Caco-2 (cell line): ENCODE results near the gene IRAK1. TPM values are rescaled to one million over a fixed set of nuclear protein-coding genes. Genes with fewer than 3 reads are reported as not detected.

Experiments
- BruUV-seq: library from RNA; stranded (reverse); fragments of 400-500 nt; replicated peaks from 2 replicates; lab custom pipeline; 2021; lab: Mats Ljungman, UMichigan
- CTCF ChIA-PET: fragments of 300-600 bp; sonication (Branson Sonifier 250); formaldehyde crosslinking; loops from one replicate; lab custom pipeline; 2022; ENCODE audit warnings: antibody characterized with exemption; lab: Charles Lee
- POLR2A ChIA-PET: fragments of 300-600 bp; sonication (Branson Sonifier 250); formaldehyde crosslinking; loops from one replicate; lab custom pipeline; 2022; ENCODE audit warnings: antibody characterized with exemption; lab: Charles Lee
- DNase-seq, 2 experiments: peaks; one replicate each; pipeline versions ENCODE4 v3.0.0 to v3.0.0-alpha.2; 2020 to 2022
- H3K27me3 ChIP-seq: replicated peaks from 2 replicates; pipeline ENCODE4 v1.6.0; 2011; ENCODE audit warnings: low read length; ENCODE audit not compliant: control insufficient read depth, insufficient read depth
- H3K36me3 ChIP-seq: 2 replicates; pipeline ENCODE4 v1.5.1; 2011; ENCODE audit warnings: low read length; ENCODE audit not compliant: control insufficient read depth, insufficient read depth
- H3K4me1 ChIP-seq: fragments of 250-450 bp; sonication (Bioruptor Pico); 2 replicates; pipeline ENCODE4 v1.5.1; 2020; ENCODE audit warnings: mild to moderate bottlenecking
- H3K4me3 ChIP-seq: 2 replicates; pipeline ENCODE4 v1.5.1; 2011; ENCODE audit warnings: low read depth, mild to moderate bottlenecking, control low read depth, low read length
- H3K9me3 ChIP-seq: fragments of 250-450 bp; sonication (Bioruptor Pico); 2 replicates; pipeline ENCODE4 v1.5.1; 2020; ENCODE audit warnings: mild to moderate bottlenecking, moderate library complexity
- H3K27ac Mint-ChIP-seq: one replicate; pipeline ENCODE4 v1.8.0; 2022; ENCODE audit warnings: mixed read lengths; ENCODE audit not compliant: unreplicated experiment
- H3K27me3 Mint-ChIP-seq: one replicate; pipeline ENCODE4 v1.8.0; 2022; ENCODE audit warnings: mixed read lengths; ENCODE audit not compliant: insufficient read depth, unreplicated experiment
- H3K36me3 Mint-ChIP-seq: one replicate; pipeline ENCODE4 v1.8.0; 2022; ENCODE audit warnings: mild to moderate bottlenecking, mixed read lengths; ENCODE audit not compliant: insufficient read depth, unreplicated experiment
- H3K4me1 Mint-ChIP-seq: one replicate; pipeline ENCODE4 v1.8.0; 2022; ENCODE audit warnings: low read depth, mixed read lengths; ENCODE audit not compliant: unreplicated experiment
- H3K4me3 Mint-ChIP-seq: one replicate; pipeline ENCODE4 v1.8.0; 2022; ENCODE audit warnings: mild to moderate bottlenecking, moderate library complexity, mixed read lengths; ENCODE audit not compliant: unreplicated experiment
- H3K9me3 Mint-ChIP-seq: one replicate; pipeline ENCODE4 v1.8.0; 2022; ENCODE audit warnings: mixed read lengths; ENCODE audit not compliant: unreplicated experiment
- CTCF ChIP-seq, 2 experiments: fragments of 200-600 bp in 1 of 2; IDR thresholded peaks; 1 replicate in 1 of 2; 2 replicates in 1 of 2; pipeline versions ENCODE4 v1.5.1 to v1.8.0; 2011 to 2022; ENCODE audit warnings: antibody characterized with exemption in 1 of 2, control low read depth in 1 of 2, inconsistent platforms in 1 of 2, low read depth in 1 of 2, low read length in 1 of 2, mild to moderate bottlenecking in 1 of 2, moderate library complexity in 1 of 2; ENCODE audit not compliant: insufficient read depth in 1 of 2, severe bottlenecking in 1 of 2, unreplicated experiment in 1 of 2
- intact Hi-C: fragments of 100-400 bp; cut with micrococcal nuclease; formaldehyde crosslinking; loops from one replicate; pipeline ENCODE4 v1.10.0; 2022; ENCODE audit not compliant: unreplicated experiment
- microRNA-seq: library from miRNA; unstranded; fragments of <30 nt; microRNA quantifications from one replicate; pipeline ENCODE4 v1.2.0, GENCODE V29; 2022
- total RNA-seq: library from RNA; stranded (reverse); gene quantifications from 2 replicates; pipeline ENCODE4 v1.2.3, GENCODE V29; 2022

IRAK1 gene
- total RNA-seq, 1 experiment from 2014 or later, result 119 TPM

DNA sequence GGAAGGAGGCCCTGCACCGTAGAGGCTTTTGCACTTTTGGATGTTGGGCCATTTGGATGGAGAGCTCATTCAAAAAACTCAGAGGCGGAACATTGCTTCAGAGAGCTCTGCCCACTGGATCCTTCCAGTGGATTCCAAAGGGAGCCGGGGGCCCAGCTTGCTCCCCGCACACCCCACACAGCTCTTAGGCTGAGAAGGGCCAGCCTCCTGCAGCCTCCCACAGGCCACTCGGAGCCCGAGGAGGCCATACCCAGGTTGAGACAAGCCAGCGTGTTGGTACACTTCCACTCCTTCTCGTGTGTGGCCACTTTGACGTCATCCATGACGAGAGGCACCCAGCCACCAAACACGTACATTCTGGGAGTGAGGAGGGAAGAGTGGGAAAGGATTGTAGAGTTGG, 58.4 kb downstream of the IRAK1 start:
- Mint-ChIP-seq H3K27ac (no peak overlapping the region), H3K9me3 (no peaks in the 10 kb centered on the region), H3K36me3 (peaks cover 45% of the 10 kb centered on the region), H3K4me3 (no peak overlapping the region), H3K4me1 (no peaks in the 10 kb centered on the region), H3K27me3 (no peaks in the 10 kb centered on the region)
- ChIA-PET POLR2A (no interaction called here), CTCF (no interaction called here)
- no TSS peak for BruUV-seq
- H3K27me3 ChIP-seq, result no peaks in the 10 kb centered on the region
- no peak overlapping the region for H3K4me3 ChIP-seq
- peaks cover 3% of the 10 kb centered on the region; the same call in 1 of the 2 replicates for H3K36me3 ChIP-seq
- H3K9me3 ChIP-seq, result no peaks in the 10 kb centered on the region
- H3K4me1 ChIP-seq, result no peaks in the 10 kb centered on the region
- intact Hi-C loops, result no loop called here
- TF ChIP-seq CTCF (IDR thresholded peaks at IDR 0.05; ENCODE audit: insufficient read depth in 1 of 2, low read depth in 1 of 2, low read length in 1 of 2, severe bottlenecking in 1 of 2, unreplicated experiment in 1 of 2), result no peak
- DNase-seq, result no peak

- Mint-ChIP-seq H3K27me3 (no peaks in the 10 kb centered on the region), H3K36me3 (peaks cover 49% of the 10 kb centered on the region), H3K4me1 (no peaks in the 10 kb centered on the region), H3K4me3 (no peak overlapping the region), H3K9me3 (no peaks in the 10 kb centered on the region), H3K27ac (no peak overlapping the region)
- CTCF ChIA-PET, result no interaction called here
- Histone ChIP-seq H3K27me3 (no peaks in the 10 kb centered on the region), H3K36me3 (peaks cover 3% of the 10 kb centered on the region; the same call in 1 of the 2 replicates), H3K9me3 (no peaks in the 10 kb centered on the region), H3K4me1 (no peaks in the 10 kb centered on the region), H3K4me3 (no peak overlapping the region)
- intact Hi-C loops, result no loop called here
- DNase-seq, result no peak
- POLR2A ChIA-PET, result no interaction called here
- TF ChIP-seq CTCF (IDR thresholded peaks at IDR 0.05; ENCODE audit: insufficient read depth in 1 of 2, low read depth in 1 of 2, low read length in 1 of 2, severe bottlenecking in 1 of 2, unreplicated experiment in 1 of 2), result no peak
- no TSS peak for BruUV-seq
Observed at GRCh38 chrX:153960786-153961185, 58.9 kb downstream of the IRAK1 start.

Small RNA genes within 50 kb of the gene (microRNA-seq; reads per million reads assigned to microRNA genes)
- gene MIR3202-1 (not detected), gene MIR3202-2 (not detected), gene MIR718 (not detected)

Other genes starting within 250 kb of the IRAK1 start
- gene SRPK3, start 238.9 kb downstream of the IRAK1 start, total RNA-seq, result not detected in 2 replicates
- gene IDH3G, start 225.5 kb downstream of the IRAK1 start, total RNA-seq, result 53.3 and 54.0 TPM in 2 replicates
- 353 and 373 TPM in 2 replicates for gene SSR4, start 225.2 kb downstream of the IRAK1 start, total RNA-seq
- 1.3 and 1.8 TPM in 2 replicates for gene PDZD4, start 189.4 kb downstream of the IRAK1 start, total RNA-seq
- 12.7 and 12.8 TPM in 2 replicates for gene L1CAM, start 133.7 kb downstream of the IRAK1 start, total RNA-seq
- not detected in 2 replicates for gene AVPR2, start 115.2 kb downstream of the IRAK1 start, total RNA-seq
- 13.0 and 15.7 TPM in 2 replicates for gene ARHGAP4, start 93.6 kb downstream of the IRAK1 start, total RNA-seq
- 91.3 and 93.8 TPM in 2 replicates for gene NAA10, start 84.9 kb downstream of the IRAK1 start, total RNA-seq
- 0.75 and 1.2 TPM in 2 replicates for gene RENBP, start 75.3 kb downstream of the IRAK1 start, total RNA-seq
- gene HCFC1, start 48.1 kb downstream of the IRAK1 start, total RNA-seq, result 93.7 and 95.6 TPM in 2 replicates
- 4.9 and 6.6 TPM in 2 replicates for gene TMEM187, start 47.1 kb downstream of the IRAK1 start, total RNA-seq
- gene MECP2, start 77.8 kb upstream of the IRAK1 start, total RNA-seq, result 30.6 and 36.4 TPM in 2 replicates
- gene OPN1LW, start 124.3 kb upstream of the IRAK1 start, total RNA-seq, result not detected in 2 replicates
- not detected in 2 replicates for gene OPN1MW, start 162.7 kb upstream of the IRAK1 start, total RNA-seq
- gene OPN1MW2, start 199.9 kb upstream of the IRAK1 start, total RNA-seq, result not detected in 2 replicates
- not detected in 2 replicates for gene OPN1MW3, start 237.7 kb upstream of the IRAK1 start, total RNA-seq